Activated CD8-positive, alpha-beta memory T cell treated with anti-CD3 and anti-CD28 coated beads, Interleukin-2, amount 50 U/mL, for 4 hours (primary cell): Measurements from ENCODE around the gene NXN.
"Not testable (repeated sequence)": the region's sequence is repeated elsewhere in the genome, so short reads cannot be mapped to it uniquely, and the experiment has no call there.

Experiments
- DNase-seq: peaks from one replicate; pipeline ENCODE4 v3.0.0-alpha.2; 2020

The NXN gene

GRCh38 chr17:1005361-1005946, 25.9 kb upstream of the NXN start:
- DNase-seq = no peak

GRCh38 chr17:1004769-1005295, 25.3 kb upstream of the NXN start:
- no peak for DNase-seq

- no peak for DNase-seq
Observed at GRCh38 chr17:1003972-1004768, 24.6 kb upstream of the NXN start.

- no peak for DNase-seq
Observed at GRCh38 chr17:1003633-1003971, 24.0 kb upstream of the NXN start.

- DNase-seq = no peak
Observed at GRCh38 chr17:1002771-1003555, 23.4 kb upstream of the NXN start.

- no peak for DNase-seq
Observed at GRCh38 chr17:1002412-1002753, 22.8 kb upstream of the NXN start.

GRCh38 chr17:1001640-1002411, 22.2 kb upstream of the NXN start:
- no peak for DNase-seq

- no peak for DNase-seq
Observed at GRCh38 chr17:1000597-1001461, 21.3 kb upstream of the NXN start.

- DNase-seq = no peak
Observed at GRCh38 chr17:998111-998510, 18.5 kb upstream of the NXN start.

GRCh38 chr17:996554-997344, 17.2 kb upstream of the NXN start, which contains the start of gene TIMM22:
Gene TIMM22, plus strand, starts transcription at chr17:997129. Its CDS starts 14 bp downstream, at chr17:997143.
- peak; percentile 89 for DNase-seq

- DNase-seq = not testable (repeated sequence)
Observed at GRCh38 chr17:995324-995723, 15.7 kb upstream of the NXN start.

GRCh38 chr17:992933-993332, 13.4 kb upstream of the NXN start:
- DNase-seq = no peak

- no peak for DNase-seq
Observed at GRCh38 chr17:988561-988960, 9.0 kb upstream of the NXN start.

- no peak for DNase-seq
Observed at GRCh38 chr17:987931-988330, 8.4 kb upstream of the NXN start.

GRCh38 chr17:986322-986929, 6.8 kb upstream of the NXN start:
- DNase-seq = no peak

- no peak for DNase-seq
Observed at GRCh38 chr17:983921-984320, 4.3 kb upstream of the NXN start.

- DNase-seq = no peak
Observed at GRCh38 chr17:981292-981658, 1.7 kb upstream of the NXN start.

- peak; percentile 69 for DNase-seq
Observed at GRCh38 chr17:980406-981291, 1.1 kb upstream of the NXN start.

GRCh38 chr17:979212-979538, 401 bp downstream of the NXN start:
- DNase-seq = no peak
